HUDEP-2 (cell line): ENCODE results near the gene LGALS7.

Experiments
- DNase-seq, 76 experiments: peaks; one replicate each; lab custom pipeline; 2025; ENCODE audit not compliant: unreplicated experiment in 76 of 76; lab: John Stamatoyannopoulos, UW

Gene LGALS7

GRCh38 chr19:38728752-38729541, 44.4 kb downstream of the LGALS7 start:
- no peak for DNase-seq

GRCh38 chr19:38727868-38728660, 45.3 kb downstream of the LGALS7 start:
- DNase-seq, result peak in 50 of 76 experiments; percentile 17 to 86 (median 52)

DNA sequence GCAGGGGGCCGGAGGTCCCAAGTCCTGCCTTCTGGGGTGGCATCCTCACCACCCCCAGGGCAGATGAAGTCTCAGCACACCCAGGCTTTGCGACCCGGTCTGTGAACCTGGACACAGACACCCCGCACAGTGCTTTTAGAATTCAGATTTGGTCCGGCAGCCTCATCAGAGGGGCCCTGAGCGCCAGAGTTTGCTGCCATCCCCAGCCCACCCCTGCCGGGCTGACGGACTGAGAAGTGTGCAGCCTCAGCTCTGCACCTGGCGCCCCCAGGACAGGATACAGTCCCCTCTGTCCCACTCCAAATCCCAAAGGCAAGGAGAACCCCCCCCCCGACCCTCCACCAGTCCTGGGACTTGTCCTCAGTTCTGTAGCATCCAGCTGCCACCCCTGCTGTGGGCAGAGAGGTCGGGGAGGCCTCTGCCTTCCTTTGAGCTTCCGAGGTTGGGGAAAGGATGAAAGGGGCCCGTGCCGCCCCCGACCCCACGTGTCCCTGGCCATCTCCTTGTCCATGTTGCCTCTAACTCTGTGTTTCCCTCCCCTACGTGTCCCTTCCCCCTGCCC, 45.9 kb downstream of the LGALS7 start:
- no peak for DNase-seq

- no peak for DNase-seq
Measured at GRCh38 chr19:38726761-38727301, 46.5 kb downstream of the LGALS7 start.

- no peak for DNase-seq
Measured at GRCh38 chr19:38726284-38726673, 47.0 kb downstream of the LGALS7 start.

- DNase-seq, result no peak
Measured at GRCh38 chr19:38725469-38726283, 47.6 kb downstream of the LGALS7 start.

- DNase-seq, result no peak
Measured at GRCh38 chr19:38723990-38724854, 49.1 kb downstream of the LGALS7 start.

DNA sequence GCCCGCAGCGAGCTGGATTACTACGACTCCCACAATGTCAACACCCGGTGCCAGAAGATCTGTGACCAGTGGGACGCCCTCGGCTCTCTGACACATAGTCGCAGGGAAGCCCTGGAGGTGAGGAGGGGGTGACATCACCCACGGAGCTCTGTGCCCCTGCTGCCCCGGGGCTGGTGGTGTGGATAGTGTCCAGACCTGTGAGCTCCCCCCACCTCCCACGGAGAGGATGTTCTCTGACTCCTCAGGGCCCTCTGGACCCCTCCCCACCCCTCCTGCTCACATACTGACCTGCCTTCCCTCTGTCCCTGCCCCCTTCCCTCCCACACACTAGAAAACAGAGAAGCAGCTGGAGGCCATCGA, 49.7 kb downstream of the LGALS7 start:
- no peak for DNase-seq

DNA sequence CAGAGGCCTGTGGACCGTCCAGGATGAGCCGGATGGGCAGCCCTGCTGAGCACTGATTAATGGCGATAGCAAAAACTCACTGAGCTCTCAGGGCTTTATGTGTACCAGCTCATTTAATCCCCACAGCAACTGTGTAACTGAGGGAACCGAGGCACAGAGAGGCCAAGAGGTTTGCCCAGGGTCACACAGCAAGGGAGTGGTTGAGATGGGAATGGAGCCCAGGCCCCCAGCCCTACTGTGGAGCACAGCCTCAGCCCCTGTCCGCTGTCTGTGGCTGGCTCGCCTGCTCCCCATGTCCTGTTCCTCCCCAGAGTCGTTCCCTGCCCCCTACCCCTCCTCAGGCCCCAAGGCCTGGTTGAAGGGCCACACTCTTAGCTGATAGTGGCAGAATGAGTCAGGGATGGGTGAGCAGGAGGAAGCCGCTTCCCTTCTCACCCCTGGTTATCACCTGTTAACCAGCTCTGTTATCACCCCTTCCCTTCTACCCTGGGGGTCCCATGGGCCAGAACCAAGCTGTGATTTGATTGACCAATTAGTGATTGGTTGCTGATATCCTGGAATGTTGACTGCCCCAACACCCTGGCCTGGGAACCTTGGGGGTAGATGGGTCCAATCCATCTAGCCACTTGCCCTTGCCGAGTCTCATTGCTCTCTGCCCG, 50.2 kb downstream of the LGALS7 start:
- no peak for DNase-seq

GRCh38 chr19:38721979-38722773, 51.1 kb downstream of the LGALS7 start:
- no peak for DNase-seq

GRCh38 chr19:38721496-38721895, 51.8 kb downstream of the LGALS7 start:
- DNase-seq, result no peak
